ENCODE data around the gene BMP8B.
A peak's percentile ranks its signal among the peaks of the same experiment; 100 is the strongest.

Gene BMP8B

GRCh38 chr1:39722495-39722894 is 66.2 kb downstream of the BMP8B start:
- no peak for DNase-seq (ENCODE audit: low read depth)

GRCh38 chr1:39721664-39722063 is 67.0 kb downstream of the BMP8B start:
- no peak for DNase-seq (ENCODE audit: low read depth)

DNA sequence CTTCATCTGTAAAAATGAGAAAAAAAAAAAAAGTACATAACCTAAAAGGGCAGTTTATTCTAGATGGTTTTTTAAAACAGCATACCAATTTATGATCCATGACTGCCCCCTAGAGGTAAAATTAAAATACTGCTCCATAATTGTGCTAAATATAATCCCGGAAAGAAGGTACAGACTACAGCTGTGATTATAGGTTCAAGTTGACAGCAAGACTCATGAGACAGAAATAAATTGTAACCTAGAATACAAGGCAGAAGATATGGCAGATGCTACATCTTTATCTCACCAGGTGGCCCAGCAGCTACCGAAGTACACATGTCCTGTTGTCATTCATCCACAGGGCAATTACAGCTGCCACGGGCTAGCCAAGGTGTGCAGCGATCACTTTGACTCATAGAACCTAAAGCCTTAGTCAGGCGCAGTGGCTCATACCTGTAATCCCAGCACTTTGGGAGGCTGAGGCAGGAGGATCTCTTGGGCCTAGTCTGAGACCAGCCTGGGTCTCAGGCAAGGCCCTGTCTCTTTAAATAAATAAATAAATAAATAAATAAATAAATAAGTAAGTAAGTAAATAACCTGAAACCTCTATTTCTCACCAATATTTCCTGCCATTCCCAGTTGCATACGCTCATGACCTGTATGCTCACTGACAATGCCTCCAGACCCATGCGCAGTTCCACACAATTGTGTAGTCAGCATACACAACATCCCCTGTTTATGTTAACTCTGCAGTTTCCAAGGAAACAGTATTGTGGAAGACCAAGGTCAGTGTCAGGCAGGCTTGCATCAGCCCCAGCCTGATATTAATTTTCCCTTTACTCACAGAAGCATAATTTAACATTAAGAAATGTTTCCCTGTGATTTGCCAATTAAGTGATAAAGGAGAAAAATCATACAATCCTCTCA is 68.3 kb downstream of the BMP8B start:
- DNase-seq (ENCODE audit: low read depth), result peak; percentile 43

- no peak for DNase-seq (ENCODE audit: low read depth)
Measured at GRCh38 chr1:39717809-39718208, 70.9 kb downstream of the BMP8B start.

DNA sequence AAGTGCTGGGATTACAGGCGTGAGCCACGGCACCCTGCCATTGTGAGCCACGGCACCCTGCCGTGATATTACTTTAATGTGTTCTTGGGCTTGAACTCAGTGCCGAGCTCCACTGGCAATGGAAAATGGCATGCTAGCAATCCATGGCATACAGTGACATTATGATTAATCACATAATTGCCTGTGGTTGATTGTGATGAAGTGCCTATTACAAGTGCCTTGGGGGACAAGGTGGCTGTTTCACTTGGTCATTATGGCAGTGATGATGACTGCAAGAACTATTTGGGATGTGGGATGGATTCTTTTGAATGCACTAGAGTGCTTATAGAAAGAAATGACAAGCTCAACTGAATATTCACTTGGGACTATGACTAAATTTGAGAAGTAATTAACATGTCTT is 75.1 kb downstream of the BMP8B start:
- DNase-seq (ENCODE audit: low read depth), result no peak

GRCh38 chr1:39711966-39712340 is 76.7 kb downstream of the BMP8B start:
- DNase-seq (ENCODE audit: low read depth), result no peak

- DNase-seq (ENCODE audit: low read depth), result no peak
Measured at GRCh38 chr1:39711104-39711965, 77.3 kb downstream of the BMP8B start.

DNA sequence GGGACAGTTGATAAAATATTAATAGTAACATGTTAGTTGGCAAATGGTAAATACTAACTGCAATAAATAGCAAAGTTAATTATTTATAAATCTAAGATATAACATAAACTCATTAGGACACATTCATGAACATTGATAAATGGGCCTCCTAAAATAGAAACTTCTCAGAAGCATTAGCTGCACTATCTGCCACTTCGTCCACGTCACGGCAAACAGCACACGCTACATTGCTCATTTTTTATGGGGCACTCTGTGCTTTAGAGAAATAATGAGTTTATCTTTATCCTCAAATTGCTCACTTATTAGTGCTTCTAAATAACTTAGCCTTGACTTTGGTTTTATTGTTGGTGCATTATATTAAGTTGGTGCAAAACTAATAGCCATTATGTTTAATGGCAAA is 81.2 kb downstream of the BMP8B start:
- no peak for DNase-seq (ENCODE audit: low read depth)
